DMS 273 treated with DMSO at 0.1 percent for 48 hours (cell line): ENCODE results near the gene NOX3.
"Not testable (repeated sequence)": the region's sequence is repeated elsewhere in the genome, so short reads cannot be mapped to it uniquely, and the experiment has no call there.

ENCODE experiments used
- DNase-seq: peaks from one replicate; lab custom pipeline; 2025; lab: John Stamatoyannopoulos, UW

Gene NOX3, protein sequence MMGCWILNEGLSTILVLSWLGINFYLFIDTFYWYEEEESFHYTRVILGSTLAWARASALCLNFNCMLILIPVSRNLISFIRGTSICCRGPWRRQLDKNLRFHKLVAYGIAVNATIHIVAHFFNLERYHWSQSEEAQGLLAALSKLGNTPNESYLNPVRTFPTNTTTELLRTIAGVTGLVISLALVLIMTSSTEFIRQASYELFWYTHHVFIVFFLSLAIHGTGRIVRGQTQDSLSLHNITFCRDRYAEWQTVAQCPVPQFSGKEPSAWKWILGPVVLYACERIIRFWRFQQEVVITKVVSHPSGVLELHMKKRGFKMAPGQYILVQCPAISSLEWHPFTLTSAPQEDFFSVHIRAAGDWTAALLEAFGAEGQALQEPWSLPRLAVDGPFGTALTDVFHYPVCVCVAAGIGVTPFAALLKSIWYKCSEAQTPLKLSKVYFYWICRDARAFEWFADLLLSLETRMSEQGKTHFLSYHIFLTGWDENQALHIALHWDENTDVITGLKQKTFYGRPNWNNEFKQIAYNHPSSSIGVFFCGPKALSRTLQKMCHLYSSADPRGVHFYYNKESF

DNA sequence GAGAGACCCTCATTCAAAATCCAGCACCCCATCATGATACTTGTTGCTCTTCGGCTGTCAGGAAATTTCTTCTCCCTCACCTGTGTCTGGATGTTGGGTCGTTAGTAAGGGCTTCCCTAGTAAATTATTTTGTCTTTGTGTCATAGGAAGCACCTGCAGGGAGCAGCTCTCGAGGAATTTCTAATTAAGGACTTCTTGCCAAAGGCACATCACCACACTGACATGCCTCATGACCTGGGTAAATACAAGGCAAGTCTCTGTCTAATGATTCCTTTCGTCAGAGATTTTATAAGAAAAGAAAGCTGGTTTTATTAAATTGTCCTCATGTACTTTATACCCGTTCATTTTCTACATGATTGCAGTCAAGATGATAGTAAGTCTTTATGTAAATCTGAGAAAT is at the start of gene NOX3:
TSS of gene NOX3 (minus strand) at position 74 of the 400 bp plus-strand sequence. CDS start at position 35, 39 bp downstream.
- DNase-seq, result no peak

DNA sequence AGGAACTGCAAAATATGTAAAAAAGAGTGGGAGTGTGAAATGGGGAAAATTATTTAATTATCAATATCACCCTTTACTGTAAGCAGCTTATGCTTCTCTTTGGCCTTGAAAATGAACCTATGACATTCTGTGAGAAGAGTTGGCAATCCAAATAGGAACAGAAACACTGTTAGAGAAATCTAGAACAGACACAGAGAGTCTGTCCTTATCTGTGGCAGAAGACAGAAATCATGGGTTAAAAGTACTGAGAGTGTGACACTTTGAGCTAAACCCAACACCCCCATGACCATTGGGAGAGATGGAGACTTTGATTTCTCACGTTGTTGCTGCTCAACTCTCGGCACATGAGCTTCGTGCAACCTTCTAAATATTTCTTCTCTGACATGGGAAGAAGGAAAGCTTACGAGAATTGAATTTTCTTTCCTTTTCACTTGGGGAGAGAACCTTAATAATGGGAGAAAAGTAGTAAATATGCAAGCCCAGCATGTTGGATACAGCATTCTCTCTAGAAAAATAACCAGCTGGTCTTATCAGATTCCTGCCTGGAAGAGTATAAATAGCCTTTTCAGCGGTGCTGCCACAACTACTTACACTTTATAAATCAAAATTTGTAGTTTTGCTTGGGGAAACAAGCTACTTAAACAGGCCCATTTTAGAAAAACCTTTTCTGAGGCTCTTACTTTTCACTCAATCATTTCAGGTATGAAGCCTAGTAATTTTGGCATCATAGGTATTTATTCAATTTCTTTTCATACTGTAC is 49.4 kb upstream of the NOX3 start:
- DNase-seq, result no peak

DNA sequence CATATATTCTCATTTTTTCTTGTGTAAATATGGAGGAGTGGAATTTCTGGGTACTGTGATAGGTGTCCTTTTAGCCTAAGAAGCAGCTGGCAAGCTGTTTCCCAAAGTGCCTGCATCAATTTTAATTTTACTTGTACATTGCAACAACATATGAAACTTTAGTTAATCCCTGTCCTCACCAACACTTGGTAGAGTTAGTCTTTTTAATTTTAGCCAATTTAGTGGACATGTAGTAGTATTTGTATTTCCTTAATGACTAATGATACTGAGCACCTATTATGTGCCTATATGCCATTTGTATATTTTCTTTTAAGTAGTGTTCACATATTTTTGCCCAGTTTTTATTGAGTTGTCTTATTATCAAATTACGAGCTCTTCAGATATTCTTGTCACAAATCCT is 46.8 kb upstream of the NOX3 start:
- DNase-seq, result no peak

DNA sequence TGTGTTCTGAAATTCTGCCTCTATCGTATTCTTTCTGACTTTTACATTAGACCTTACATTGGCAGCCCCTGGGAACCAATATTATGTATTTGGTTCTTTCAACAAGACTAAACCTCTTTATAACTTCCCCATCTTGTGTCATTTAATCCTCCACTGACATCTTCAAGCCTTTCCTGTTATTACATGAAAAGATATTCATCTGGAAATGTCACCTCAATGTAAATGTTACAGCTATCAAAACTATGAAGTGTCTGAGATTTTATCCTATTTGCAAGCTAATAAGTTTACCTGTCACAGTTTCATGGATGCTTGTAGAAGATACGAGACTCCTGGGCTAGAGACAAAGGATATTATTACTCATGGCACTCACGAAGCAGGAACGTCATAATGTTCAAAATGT is 43.9 kb upstream of the NOX3 start:
- no peak for DNase-seq

DNA sequence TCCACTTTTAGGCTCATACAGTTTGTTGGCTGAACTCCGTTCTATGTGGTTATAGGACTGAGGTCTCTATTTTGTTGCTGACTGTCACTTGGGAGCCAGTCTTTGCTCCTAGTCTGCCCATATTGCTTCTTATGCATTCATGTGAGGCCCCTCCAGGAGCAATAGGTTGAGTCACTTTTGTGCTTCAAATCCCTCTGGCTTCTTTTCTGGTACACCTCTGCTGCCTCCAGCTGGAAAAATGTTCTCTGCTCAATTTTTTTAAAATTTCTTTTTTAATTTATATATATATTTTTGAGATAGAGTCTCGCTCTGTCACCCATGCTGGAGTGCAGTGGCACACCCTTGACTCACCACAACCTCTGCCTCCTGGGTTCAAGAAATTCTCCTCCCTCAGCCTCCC is 42.7 kb upstream of the NOX3 start:
- no peak for DNase-seq

DNA sequence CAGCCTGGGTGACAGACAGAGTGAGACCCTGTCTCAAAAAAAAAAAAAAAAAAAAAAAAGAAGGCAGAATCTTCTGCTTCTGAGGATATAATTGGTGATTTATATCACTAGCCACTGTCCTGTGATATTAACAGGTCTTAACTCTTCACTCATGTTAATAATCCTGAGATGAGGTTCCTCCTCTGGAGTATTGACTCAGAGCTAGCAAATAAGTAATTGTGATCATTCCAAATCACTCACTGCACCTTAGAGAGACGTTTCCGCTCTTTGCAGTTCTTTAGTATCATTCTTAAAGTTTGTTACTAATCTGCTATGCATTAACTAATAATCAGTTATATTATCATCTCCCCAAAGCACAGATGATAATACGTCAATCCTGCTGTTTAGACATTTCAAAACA is 41.6 kb upstream of the NOX3 start:
- DNase-seq, result no peak

DNA sequence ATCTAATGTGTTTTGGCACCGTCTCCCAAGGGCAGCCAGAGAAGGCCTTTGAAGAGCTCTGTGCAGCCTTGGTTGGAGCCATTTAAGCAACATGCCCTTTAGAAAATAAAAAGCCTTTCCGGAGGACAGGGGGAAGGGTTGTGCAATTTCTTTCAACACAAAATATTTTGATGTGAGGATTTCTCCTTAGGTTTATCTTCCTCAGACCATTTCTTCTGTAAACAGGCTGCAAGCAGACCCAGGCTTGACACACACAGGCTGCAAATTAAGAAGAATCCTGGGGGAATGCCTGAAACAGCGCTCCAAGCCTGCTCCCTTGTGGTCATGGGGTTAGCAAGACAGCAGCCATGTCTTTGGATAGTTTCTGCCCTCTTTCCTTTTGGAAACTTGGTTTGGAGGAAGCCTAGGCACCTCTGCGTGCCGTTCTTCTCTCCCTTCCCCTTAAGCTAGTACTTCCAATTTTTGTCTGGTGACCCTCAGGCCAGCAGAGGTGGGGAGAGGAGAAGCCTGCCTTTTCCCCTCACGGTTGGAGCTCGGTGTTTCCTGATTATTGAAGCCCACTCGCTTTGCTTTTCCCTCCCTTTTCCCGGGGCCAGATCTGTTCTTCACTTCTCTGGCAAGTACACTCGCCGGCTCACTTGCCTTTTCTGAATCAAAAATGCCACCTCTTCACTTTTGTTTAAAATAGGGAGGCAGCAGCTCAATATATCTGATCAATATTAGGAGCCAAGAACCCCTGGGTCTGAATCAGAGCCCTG is 39.6 kb upstream of the NOX3 start:
- no peak for DNase-seq

DNA sequence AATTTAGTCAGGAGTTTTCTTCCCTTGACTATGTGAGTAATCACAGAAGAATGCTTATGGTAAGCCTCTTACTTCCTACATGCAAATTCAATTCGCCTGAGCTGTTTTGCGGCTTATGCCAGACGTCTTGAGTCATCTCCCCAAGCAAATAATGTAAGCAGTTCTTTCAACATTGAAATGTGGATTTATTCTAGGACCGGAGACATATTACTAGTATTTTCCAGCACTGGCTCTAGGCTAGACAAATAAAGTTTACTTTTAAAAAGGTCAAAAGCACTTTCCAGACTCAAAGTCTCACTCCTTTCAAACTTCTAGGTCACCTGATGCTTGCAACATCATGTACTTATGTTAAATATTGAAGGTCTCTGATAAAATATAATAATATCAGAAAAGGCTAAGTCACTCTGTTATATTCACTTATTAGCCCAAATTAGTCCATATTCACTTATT is 38.1 kb upstream of the NOX3 start:
- DNase-seq, result no peak

DNA sequence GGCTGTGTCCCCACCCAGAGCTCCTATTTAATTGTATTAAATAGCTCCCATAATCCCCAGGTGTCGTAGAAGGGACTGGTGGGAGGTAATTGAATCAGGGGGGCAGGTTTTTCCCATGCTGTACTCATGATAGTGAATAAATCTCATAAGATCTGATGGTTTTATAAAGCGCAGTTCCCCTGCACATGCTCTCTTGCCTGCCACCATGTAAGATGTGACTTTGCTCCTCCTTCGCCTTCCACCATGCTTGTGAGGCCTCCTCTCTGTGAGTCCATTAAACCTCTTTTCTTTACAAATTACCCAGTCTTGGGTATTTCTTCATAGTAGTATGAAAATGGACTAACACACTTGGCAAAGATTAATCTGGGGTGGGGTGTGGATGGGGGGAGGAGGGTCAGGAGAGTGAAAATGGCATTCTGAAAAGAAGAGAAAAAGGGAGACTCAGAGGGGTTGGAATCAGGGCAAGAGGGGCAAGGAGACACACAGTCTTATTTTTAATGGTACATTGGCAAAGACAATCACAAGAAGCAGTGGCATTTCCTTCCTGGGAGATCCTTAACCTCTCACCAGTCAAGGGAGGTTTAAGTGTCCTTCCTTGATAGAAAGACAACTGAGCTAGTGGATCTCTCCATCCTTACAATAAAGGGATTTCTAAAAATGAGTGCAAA is 37.5 kb upstream of the NOX3 start:
- DNase-seq, result no peak

DNA sequence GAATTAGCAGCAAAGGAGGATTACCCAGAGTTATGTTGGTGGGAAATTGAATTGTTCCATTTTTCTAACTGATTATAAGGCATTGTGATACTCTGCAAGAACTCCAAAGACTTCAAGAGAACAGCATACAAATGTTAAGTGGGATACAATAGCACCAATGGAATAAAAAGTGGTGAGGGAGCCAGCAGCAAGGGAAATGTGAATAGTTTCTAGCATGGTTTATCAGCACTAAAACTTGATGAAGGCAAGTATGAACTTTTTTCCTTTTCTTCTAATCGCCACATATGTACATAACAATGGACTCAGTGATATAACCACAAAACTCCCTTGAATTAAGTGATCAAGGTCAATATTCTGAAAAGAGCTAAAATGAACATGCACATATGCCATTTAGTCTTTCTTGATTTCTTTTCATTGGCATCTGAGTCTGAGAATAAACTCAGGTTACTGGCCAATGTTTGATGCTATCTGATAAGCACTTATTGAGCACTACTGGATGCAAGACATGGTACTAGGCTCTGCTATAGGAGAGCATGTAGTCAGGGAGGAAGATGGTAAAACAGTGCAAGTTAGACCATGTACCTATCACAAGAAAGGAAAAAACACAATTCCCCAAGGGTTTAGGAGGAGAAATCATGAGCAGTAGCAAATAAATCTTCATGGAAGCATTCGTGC is 36.6 kb upstream of the NOX3 start:
- DNase-seq, result no peak

DNA sequence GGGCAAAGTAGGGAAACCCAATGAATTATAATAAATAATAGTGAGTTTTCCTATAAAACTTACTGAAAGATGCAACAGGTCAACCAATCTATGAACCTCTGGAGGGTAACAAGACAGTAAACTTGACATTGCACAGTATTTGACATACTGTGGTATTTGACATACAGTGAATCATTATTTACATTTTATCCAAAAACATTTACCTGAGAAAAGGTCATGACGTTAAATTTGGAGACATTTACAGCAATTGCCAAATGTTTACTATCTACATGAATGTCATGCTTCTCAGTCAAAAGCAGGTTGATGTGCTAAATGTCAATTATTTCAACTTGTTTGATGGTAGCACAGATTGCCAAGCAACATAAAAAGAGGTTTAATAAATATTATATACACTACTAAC is 35.8 kb upstream of the NOX3 start:
- no peak for DNase-seq

DNA sequence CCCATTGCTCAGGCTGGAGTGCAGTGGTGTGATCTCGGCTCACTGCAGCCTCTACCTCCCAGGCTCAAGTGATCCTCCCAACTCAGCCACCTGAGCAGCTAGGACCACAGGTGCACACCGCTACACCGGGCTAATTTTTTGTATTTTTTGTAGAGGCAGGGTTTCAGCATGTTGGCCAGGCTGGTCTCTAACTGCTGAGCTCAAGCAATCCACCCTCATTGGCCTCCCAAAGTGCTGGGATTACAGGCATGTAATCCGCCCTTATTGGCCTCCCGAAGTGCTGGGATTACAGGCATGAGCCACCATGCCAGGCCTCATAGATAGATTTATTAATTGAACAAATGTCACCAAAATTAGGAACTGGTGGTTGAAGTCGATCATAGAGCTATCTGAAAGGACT is 32.6 kb upstream of the NOX3 start:
- not testable (repeated sequence) for DNase-seq

DNA sequence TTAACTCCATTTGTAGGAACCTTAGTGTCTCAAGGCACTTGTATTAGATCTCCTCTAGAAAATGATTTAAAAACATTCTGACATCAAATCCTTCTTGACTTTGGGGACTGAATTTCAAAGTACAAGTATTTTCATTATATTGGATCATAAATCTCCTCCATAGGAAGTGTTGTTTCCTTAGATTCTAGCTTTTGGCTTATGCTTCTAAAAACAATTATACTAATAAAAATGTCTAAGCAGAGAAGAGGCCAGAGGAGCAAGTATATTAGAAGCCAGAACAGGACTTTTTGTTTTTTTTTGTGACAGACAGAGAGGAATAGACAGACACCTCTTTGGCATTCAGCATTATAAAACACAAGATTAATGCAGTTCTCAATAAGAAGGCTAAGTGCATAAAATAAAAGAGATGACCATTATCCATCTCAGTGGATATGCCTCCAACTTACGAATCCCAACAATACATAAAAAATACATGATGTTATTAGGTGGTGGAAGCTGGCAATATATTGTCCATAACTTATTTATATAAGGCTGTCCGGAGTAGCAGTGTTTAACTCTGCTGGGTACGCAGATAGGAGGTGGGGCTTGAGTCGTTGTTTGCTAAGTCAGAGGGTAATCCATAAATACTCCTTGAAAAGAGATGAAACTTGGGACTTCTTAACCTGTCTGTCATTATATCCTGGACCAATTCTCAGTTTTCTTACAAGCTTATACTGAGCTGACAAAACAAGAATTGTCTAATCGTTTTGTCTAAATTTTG is 31.9 kb upstream of the NOX3 start:
- DNase-seq, result no peak

DNA sequence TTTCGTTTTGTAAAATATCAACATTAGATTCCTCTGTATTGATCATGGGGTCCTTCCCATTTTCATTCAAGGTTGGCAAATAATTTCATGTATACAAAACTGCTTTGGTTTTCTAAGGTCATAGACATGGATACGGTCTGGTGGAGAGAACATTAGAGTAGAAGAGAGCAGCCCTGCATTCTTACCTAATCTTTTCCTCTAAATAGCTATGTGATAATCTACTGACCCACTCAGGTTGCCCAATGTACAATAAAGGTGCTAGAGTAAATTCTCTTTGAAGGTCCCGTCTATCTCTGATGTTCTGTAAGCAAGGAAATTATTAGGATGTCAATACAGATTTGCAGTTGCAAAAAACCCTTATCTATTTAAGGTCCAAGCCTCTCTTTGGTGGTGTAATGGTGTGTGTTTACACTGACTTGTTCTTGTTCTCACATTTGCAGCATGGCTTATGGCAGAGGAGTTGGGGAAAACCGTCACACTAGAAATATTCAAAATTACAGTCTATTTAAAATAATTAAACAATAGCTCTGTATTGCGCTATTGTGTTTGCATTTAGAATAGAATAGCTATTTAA is 31.2 kb upstream of the NOX3 start:
- DNase-seq, result no peak

DNA sequence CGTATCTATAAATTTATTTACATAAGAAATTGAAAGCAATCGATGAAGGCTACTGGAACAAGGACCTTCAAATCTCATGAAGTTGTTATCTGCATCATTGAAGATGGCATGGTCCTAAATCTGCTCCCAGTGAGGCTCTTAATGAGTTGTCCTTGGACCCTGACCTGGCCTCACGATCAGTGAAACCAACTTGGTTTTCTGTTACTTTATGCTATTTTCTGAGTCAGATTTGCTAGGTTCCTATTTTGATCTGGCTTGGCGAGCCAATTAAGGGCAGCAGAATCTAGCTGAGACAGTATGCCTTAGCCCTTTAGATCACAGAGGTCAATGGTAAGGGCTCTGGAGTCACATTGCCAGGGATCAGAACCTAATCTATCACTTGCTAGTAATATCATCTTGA is 30.1 kb upstream of the NOX3 start:
- no peak for DNase-seq

DNA sequence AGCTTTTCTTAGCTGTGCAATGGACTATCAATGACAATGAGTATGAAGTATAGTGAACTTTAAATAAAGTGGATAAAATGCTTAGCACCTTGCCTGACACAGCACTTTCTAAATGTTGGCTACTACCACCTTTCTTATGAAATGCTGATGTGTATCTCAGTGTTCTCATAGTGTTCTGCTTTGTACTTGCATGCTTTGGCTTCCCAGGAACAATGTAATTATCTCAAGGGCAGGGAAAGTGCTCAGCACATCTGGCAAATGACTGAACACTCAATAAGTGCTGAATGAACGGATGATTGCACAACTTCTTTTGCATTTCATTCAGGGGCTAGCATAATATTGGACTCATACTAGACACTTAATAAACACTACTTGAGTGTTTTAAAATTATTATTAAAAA is 28.2 kb upstream of the NOX3 start:
- no peak for DNase-seq

DNA sequence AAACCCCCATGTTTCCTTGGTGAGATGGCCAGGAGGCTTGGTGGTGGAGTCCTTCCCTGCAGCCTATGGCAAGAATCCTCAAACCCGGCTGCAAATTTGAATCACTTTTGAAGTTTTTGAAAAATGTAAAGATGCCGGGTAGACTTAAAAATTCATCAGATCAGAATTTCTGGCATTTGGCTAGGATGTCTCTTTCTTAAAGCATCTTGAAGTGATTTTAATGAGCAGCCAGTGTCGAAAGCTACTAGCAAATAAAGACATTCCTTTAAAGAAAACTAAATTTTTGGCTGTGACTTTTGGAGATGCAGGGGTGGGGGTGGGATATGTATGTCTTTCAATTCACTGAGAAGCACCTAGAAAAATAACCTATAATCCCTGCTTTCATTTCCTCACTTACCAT is 25.6 kb upstream of the NOX3 start:
- no peak for DNase-seq

DNA sequence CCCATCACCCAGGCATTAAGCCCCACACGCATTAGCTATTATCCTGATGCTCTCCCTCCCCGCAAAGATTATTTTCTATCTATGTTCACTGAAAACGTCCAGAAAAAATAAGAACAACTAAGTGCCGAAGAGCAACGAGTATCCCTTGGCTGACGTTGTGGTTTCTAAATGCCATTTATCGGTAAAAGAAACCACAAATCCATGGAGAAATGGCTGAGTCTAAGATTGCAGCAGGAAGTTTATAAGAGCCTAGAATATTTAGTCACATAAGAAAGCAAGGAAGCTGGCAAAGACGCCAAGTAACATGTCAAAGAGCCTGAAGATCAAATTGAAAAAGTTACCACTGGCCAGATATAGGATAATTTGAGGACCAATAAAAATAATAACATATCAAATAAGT is 18.1 kb upstream of the NOX3 start:
- no peak for DNase-seq

DNA sequence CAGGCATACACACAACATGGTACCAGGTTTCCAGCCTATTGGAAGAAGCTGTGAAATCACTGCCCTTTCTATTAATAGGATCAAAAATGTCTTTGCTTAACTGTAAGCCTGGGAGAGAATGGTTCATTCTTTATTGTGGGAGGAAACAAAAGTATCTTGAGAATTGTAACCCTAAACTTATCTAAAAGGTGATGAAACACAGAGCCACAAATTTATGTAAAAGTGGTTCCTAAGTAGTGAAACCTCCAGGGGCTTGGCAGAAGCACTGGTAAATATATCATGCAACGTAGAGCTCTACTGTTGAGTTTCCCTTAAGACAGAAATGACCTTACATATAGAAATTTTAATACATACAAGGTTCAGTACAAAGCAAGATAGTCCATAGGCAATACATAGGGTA is 17.2 kb upstream of the NOX3 start:
- DNase-seq, result no peak

DNA sequence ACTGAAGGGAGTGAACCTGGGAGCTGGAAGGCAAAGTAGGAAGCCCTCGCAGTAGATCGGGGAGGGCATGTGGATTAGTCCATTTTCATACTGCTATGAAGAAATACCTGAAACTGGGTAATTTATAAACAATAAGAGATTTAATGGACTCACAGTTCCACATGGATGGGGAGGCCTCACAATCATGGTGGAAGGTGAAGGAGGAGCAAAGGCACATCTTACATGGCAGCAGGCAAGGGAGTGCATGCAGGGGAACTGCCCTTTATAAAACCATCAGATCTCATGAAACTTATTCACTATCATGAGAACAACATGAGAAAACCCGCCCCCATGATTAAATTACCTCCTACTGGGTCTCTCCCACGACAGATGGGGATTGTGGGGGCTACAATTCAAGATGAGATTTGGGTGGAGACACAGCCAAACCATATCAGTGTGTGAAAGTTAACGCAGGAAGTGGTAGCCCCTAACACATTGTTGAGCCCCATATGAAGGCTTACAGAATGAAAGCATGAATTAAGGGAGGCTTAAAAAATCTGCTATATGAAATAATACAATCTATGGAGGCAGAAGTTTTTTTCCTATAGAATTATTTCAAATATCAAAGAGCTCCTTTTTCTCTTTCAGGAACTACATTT is 15.5 kb upstream of the NOX3 start:
- not testable (repeated sequence) for DNase-seq
